Type B pancreatic cell (in vitro differentiated cells): ENCODE data around the gene OR51B6. TPM values are rescaled to one million over a fixed set of nuclear protein-coding genes. Genes with fewer than 3 reads are reported as not detected.

ENCODE experiments used
- DNase-seq: peaks from one replicate; pipeline ENCODE4 v3.0.0; 2021; ENCODE audit warnings: mixed read lengths; ENCODE audit not compliant: unreplicated experiment; ENCODE audit errors: extremely low spot score
- H3K27ac Mint-ChIP-seq: 2 replicates; pipeline ENCODE4 v1.8.0; 2021; ENCODE audit warnings: mild to moderate bottlenecking, mixed read lengths
- H3K27me3 Mint-ChIP-seq: 2 replicates; pipeline ENCODE4 v1.8.0; 2021; ENCODE audit warnings: mixed read lengths
- H3K36me3 Mint-ChIP-seq: 2 replicates; pipeline ENCODE4 v1.8.0; 2021; ENCODE audit warnings: mixed read lengths
- H3K4me1 Mint-ChIP-seq: one replicate; pipeline ENCODE4 v1.8.0; 2021; ENCODE audit warnings: mixed read lengths; ENCODE audit not compliant: unreplicated experiment
- H3K4me3 Mint-ChIP-seq: 2 replicates; pipeline ENCODE4 v1.8.0; 2021; ENCODE audit warnings: mild to moderate bottlenecking, mixed read lengths
- H3K9me3 Mint-ChIP-seq: 2 replicates; pipeline ENCODE4 v1.8.0; 2021; ENCODE audit warnings: mixed read lengths
- CTCF ChIP-seq: fragments of 200-600 bp; sonication (generic); conservative IDR thresholded peaks from 2 replicates; pipeline ENCODE4 v1.5.0; 2021; ENCODE audit warnings: antibody characterized with exemption, mild to moderate bottlenecking
- long read RNA-seq: library from polyadenylated mRNA; unstranded; transcript quantifications from one replicate; pipeline ENCODE4 v2.0.0, GENCODE V29; 2020
- total RNA-seq: library from RNA; stranded (reverse); gene quantifications from 2 replicates; pipeline ENCODE4 v1.2.1, GENCODE V29; 2021; ENCODE audit warnings: low replicate concordance

OR51B6 gene
- total RNA-seq: not detected in 2 replicates
- long read RNA-seq: 0 reads

GRCh38 chr11:5351208-5351607 lies at the start of gene OR51B6:
Gene OR51B6, plus strand, starts transcription at chr11:5351508. Its CDS starts 0 bp downstream, at chr11:5351508.
- no peaks in the 10 kb centered on the region for H3K4me1 Mint-ChIP-seq
- no peak within 1 kb of the TSS for H3K27ac Mint-ChIP-seq
- no peaks in the 10 kb centered on the region for H3K36me3 Mint-ChIP-seq
- DNase-seq: no peak
- peaks cover 16% of the 10 kb centered on the region for H3K27me3 Mint-ChIP-seq
- no peaks in the 10 kb centered on the region for H3K9me3 Mint-ChIP-seq
- TF ChIP-seq CTCF: no peak
- H3K4me3 Mint-ChIP-seq: no peak within 1 kb of the TSS

GRCh38 chr11:5301846-5302245 lies 49.5 kb upstream of the OR51B6 start, which contains the start of gene OR51B4:
Gene OR51B4, minus strand, starts transcription at chr11:5301946. Its CDS starts 0 bp downstream, at chr11:5301946.
- Mint-ChIP-seq H3K27ac (no peak within 1 kb of the TSS), H3K9me3 (no peaks in the 10 kb centered on the region), H3K4me3 (no peak within 1 kb of the TSS), H3K27me3 (peaks cover 9% of the 10 kb centered on the region), H3K36me3 (no peaks in the 10 kb centered on the region), H3K4me1 (no peaks in the 10 kb centered on the region)
- TF ChIP-seq CTCF: no peak
- DNase-seq: no peak

- Mint-ChIP-seq H3K36me3 (no peaks in the 10 kb centered on the region), H3K27me3 (peaks cover 2% of the 10 kb centered on the region), H3K9me3 (no peaks in the 10 kb centered on the region), H3K27ac (no peak overlapping the region), H3K4me3 (no peak overlapping the region), H3K4me1 (no peaks in the 10 kb centered on the region)
- DNase-seq: no peak
- TF ChIP-seq CTCF: no peak
Observed at GRCh38 chr11:5303626-5304025, 47.7 kb upstream of the OR51B6 start.

GRCh38 chr11:5304046-5304445 lies 47.3 kb upstream of the OR51B6 start:
- Mint-ChIP-seq H3K4me1 (no peaks in the 10 kb centered on the region), H3K36me3 (no peaks in the 10 kb centered on the region), H3K4me3 (no peak overlapping the region), H3K27ac (no peak overlapping the region), H3K9me3 (no peaks in the 10 kb centered on the region), H3K27me3 (peaks cover 2% of the 10 kb centered on the region)
- no peak for DNase-seq
- TF ChIP-seq CTCF: no peak

GRCh38 chr11:5307256-5308019 lies 43.9 kb upstream of the OR51B6 start:
- Mint-ChIP-seq H3K4me3 (no peak overlapping the region), H3K9me3 (no peaks in the 10 kb centered on the region), H3K27me3 (no peaks in the 10 kb centered on the region), H3K27ac (no peak overlapping the region), H3K4me1 (no peaks in the 10 kb centered on the region), H3K36me3 (no peaks in the 10 kb centered on the region)
- TF ChIP-seq CTCF: no peak
- no peak for DNase-seq
